T-cell (primary cell): Measurements from ENCODE around the gene RHOH. TPM values are rescaled to one million over a fixed set of nuclear protein-coding genes. Genes with fewer than 3 reads are reported as not detected.
A peak's percentile ranks its signal among the peaks of the same experiment; 100 is the strongest.

Experiments used
- ATAC-seq, 4 experiments: fragments of 200-7000 bp in 3 of 4; fragments of 150-1000 bp in 1 of 4; cut with Tn5 transposase; replicated peaks in 1 of 4; 1 replicate in 3 of 4; 2 replicates in 1 of 4; pipeline ENCODE4 v1.10.0; 2021; ENCODE audit warnings: moderate library complexity in 3 of 4, mild to moderate bottlenecking in 2 of 4, moderate number of reproducible peaks in 1 of 4
- CTCF ChIA-PET, 2 donors: fragments of 300-600 bp; sonication (Branson Sonifier 250); formaldehyde crosslinking; loops; one replicate each; lab custom pipeline; 2022; ENCODE audit warnings: antibody characterized with exemption in 2 of 2; lab: Charles Lee
- POLR2A ChIA-PET, 2 donors: fragments of 300-600 bp; sonication (Branson Sonifier 250); formaldehyde crosslinking; loops; one replicate each; lab custom pipeline; 2022; ENCODE audit warnings: antibody characterized with exemption in 2 of 2; lab: Charles Lee
- DNase-seq, 35 experiments: peaks; one replicate each; pipeline versions ENCODE4 v3.0.0 to v3.0.0-alpha.2; 2013 to 2023
- H3K27ac ChIP-seq: one replicate; pipeline ENCODE4 v1.5.1; 2013; ENCODE audit warnings: low read length
- H3K27me3 ChIP-seq, 2 experiments: replicated peaks in 1 of 2; 1 replicate in 1 of 2; 2 replicates in 1 of 2; pipeline versions ENCODE4 v1.6.1 to v1.7.0; 2013; ENCODE audit warnings: low read length in 1 of 2, mixed read lengths in 1 of 2; ENCODE audit not compliant: control insufficient read depth in 2 of 2, insufficient read depth in 2 of 2; ENCODE audit errors: extremely low read depth in 1 of 2
- H3K36me3 ChIP-seq, 2 donors: 1 replicate in 1 of 2; 2 replicates in 1 of 2; pipeline versions ENCODE4 v1.6.1 to v1.7.0; 2013; ENCODE audit warnings: low read length in 1 of 2; ENCODE audit not compliant: control insufficient read depth in 2 of 2, insufficient read depth in 1 of 2; ENCODE audit errors: extremely low read depth in 1 of 2
- H3K4me1 ChIP-seq, 2 experiments: 1 replicate in 1 of 2; 2 replicates in 1 of 2; pipeline versions ENCODE4 v1.6.1 to v1.7.0; 2013; ENCODE audit warnings: low read length in 2 of 2, mixed read lengths in 1 of 2; ENCODE audit not compliant: insufficient read depth in 2 of 2, control insufficient read depth in 1 of 2; ENCODE audit errors: extremely low read depth in 1 of 2
- H3K4me3 ChIP-seq, 2 donors: 1 replicate in 1 of 2; 2 replicates in 1 of 2; pipeline versions ENCODE4 v1.5.1 to v1.7.0; 2013; ENCODE audit warnings: mild to moderate bottlenecking in 2 of 2, low read length in 1 of 2, moderate library complexity in 1 of 2; ENCODE audit not compliant: control insufficient read depth in 1 of 2; ENCODE audit errors: extremely low read depth in 1 of 2
- H3K9me3 ChIP-seq: 2 replicates; pipeline ENCODE4 v1.7.0; 2013
- H3K27ac Mint-ChIP-seq, 2 donors: one replicate each; pipeline ENCODE4 v1.8.0; 2020 to 2021; ENCODE audit warnings: mild to moderate bottlenecking in 2 of 2, mixed read lengths in 2 of 2
- H3K27me3 Mint-ChIP-seq, 2 donors: one replicate each; pipeline ENCODE4 v1.8.0; 2021 to 2022; ENCODE audit warnings: mixed read lengths in 2 of 2
- H3K36me3 Mint-ChIP-seq: one replicate; pipeline ENCODE4 v1.8.0; 2021; ENCODE audit warnings: mixed read lengths
- H3K4me1 Mint-ChIP-seq, 3 donors: one replicate each; pipeline ENCODE4 v1.8.0; 2020 to 2022; ENCODE audit warnings: mixed read lengths in 3 of 3, mild to moderate bottlenecking in 1 of 3
- H3K4me3 Mint-ChIP-seq, 3 donors: one replicate each; pipeline ENCODE4 v1.8.0; 2020 to 2022; ENCODE audit warnings: mild to moderate bottlenecking in 3 of 3, mixed read lengths in 3 of 3, moderate library complexity in 3 of 3
- H3K9me3 Mint-ChIP-seq, 3 donors: one replicate each; pipeline ENCODE4 v1.8.0; 2020 to 2022; ENCODE audit warnings: mixed read lengths in 3 of 3
- WGBS: methylation state at CpG from one replicate; pipeline ENCODE4 v1.1.5; 2013; ENCODE audit warnings: missing lambda C conversion rate; ENCODE audit not compliant: insufficient coverage; 5-methylcytosine and 5-hydroxymethylcytosine counted together
- total RNA-seq, 35 experiments: library from RNA in 6 of 35; stranded (reverse) in 6 of 35; fragments of 120-200 nt in 1 of 35; gene quantifications; one replicate each; pipeline versions ENCODE4 v1.2.1 to v1.2.4 and lab custom pipeline; 2013 to 2026

Gene RHOH
- total RNA-seq, 5 donors from 2014 or later (not counting 1 experiment from before 2014, with no cell fraction given): 174 to 436 (median 216) TPM

- H3K36me3 Mint-ChIP-seq: peaks cover 44% of the 10 kb centered on the region
- Histone ChIP-seq H3K4me3 (peak overlapping the region; percentile 87 to 96), H3K27ac (peak overlapping the region; percentile 99), H3K4me1 (peaks cover 27 to 46% of the 10 kb centered on the region in 2 experiments), H3K9me3 (no peaks in the 10 kb centered on the region), H3K36me3 (peaks cover 0 to 14% of the 10 kb centered on the region in 2 donors), H3K27me3 (no peaks in the 10 kb centered on the region)
- no peaks in the 10 kb centered on the region for H3K9me3 Mint-ChIP-seq
- H3K4me1 Mint-ChIP-seq: peaks cover 39 to 58% (median 52%) of the 10 kb centered on the region in 3 donors
- WGBS: no CpG with 5 or more reads among the region's 6 CpGs
- CTCF ChIA-PET: interaction anchor here (1.1 to 1.9 kb wide), 9 partner anchors 9 to 126 kb away, joined by 3 to 6 read pairs (median 6); no protein-coding TSS in a partner anchor
- peak overlapping the region; percentile 96 to 99 (median 98) for H3K4me3 Mint-ChIP-seq
- POLR2A ChIA-PET: interaction anchor here (0.6 to 4.4 kb wide), 19 partner anchors 8 to 143 kb away, joined by 3 to 47 read pairs (median 5); partner anchors contain the start of gene N4BP2 (in 1 of the 2)
- H3K27me3 Mint-ChIP-seq: no peaks in the 10 kb centered on the region
- peak overlapping the region; percentile 95 to 96 for H3K27ac Mint-ChIP-seq
- ATAC-seq (no peak), DNase-seq (peak in 19 of 35 experiments; percentile 21 to 59 (median 43))
These were observed 2.4 kb downstream of the RHOH start for GRCh38 chr4:40199179-40199670.

- Histone ChIP-seq H3K4me1 (peaks cover 33 to 48% of the 10 kb centered on the region in 2 experiments), H3K27ac (peak overlapping the region; percentile 99), H3K36me3 (peaks cover 0 to 14% of the 10 kb centered on the region in 2 donors), H3K4me3 (peak overlapping the region; percentile 87 to 96), H3K9me3 (no peaks in the 10 kb centered on the region), H3K27me3 (no peaks in the 10 kb centered on the region)
- ATAC-seq (peak; percentile 16 to 43 (median 35)), DNase-seq (peak in 24 of 35 experiments; percentile 39 to 78 (median 49))
- POLR2A ChIA-PET: interaction anchor here (0.6 to 4.4 kb wide), 31 partner anchors 7 to 144 kb away, joined by 3 to 47 read pairs (median 5); partner anchors contain the start of gene N4BP2 (in 1 of the 2)
- peak overlapping the region; percentile 96 to 99 (median 98) for H3K4me3 Mint-ChIP-seq
- 0% methylated on average over 1 of the region's 15 CpGs for WGBS
- no peaks in the 10 kb centered on the region for H3K27me3 Mint-ChIP-seq
- peaks cover 52% of the 10 kb centered on the region for H3K36me3 Mint-ChIP-seq
- H3K27ac Mint-ChIP-seq: peak overlapping the region; percentile 95 to 96
- H3K4me1 Mint-ChIP-seq: peaks cover 40 to 58% (median 52%) of the 10 kb centered on the region in 3 donors
- CTCF ChIA-PET: interaction anchor here (0.5 to 1.9 kb wide), 15 partner anchors 14 to 732 kb away, joined by 3 to 6 read pairs (median 5); no protein-coding TSS in a partner anchor
- H3K9me3 Mint-ChIP-seq: no peaks in the 10 kb centered on the region
These were observed 3.4 kb downstream of the RHOH start for GRCh38 chr4:40199999-40200874.

GRCh38 chr4:40200875-40201801 is 4.3 kb downstream of the RHOH start:
- DNase-seq (peak in 1 of 35 experiments; percentile 48), ATAC-seq (peak; percentile 7 to 18 (median 10))

GRCh38 chr4:40201898-40202297 is 5.1 kb downstream of the RHOH start:
- Mint-ChIP-seq H3K4me1 (peaks cover 36 to 56% (median 52%) of the 10 kb centered on the region in 3 donors), H3K36me3 (peaks cover 62% of the 10 kb centered on the region), H3K27ac (peak overlapping the region; percentile 96 to 99), H3K27me3 (no peaks in the 10 kb centered on the region), H3K4me3 (peak overlapping the region; percentile 96 to 99 (median 98)), H3K9me3 (no peaks in the 10 kb centered on the region)
- ChIA-PET CTCF (interaction anchor here (0.6 to 1.0 kb wide), 3 partner anchors 25 to 123 kb away, joined by 3 to 7 read pairs (median 5); no protein-coding TSS in a partner anchor), POLR2A (interaction anchor here (0.6 to 1.0 kb wide), 6 partner anchors 9 to 843 kb away, joined by 4 to 10 read pairs (median 7); no protein-coding TSS in a partner anchor)
- Histone ChIP-seq H3K36me3 (peaks cover 0 to 19% of the 10 kb centered on the region in 2 donors), H3K4me1 (peaks cover 33 to 42% of the 10 kb centered on the region in 2 experiments), H3K4me3 (peak overlapping the region; percentile 87 to 96), H3K27ac (peak overlapping the region; percentile 99), H3K9me3 (no peaks in the 10 kb centered on the region), H3K27me3 (no peaks in the 10 kb centered on the region)
- DNase-seq (no peak), ATAC-seq (no peak)
- WGBS: 30% methylated on average over 2 of the region's 4 CpGs

More at GRCh38 chr4:40200875-40201801, 4.3 kb downstream of the RHOH start:
- H3K27ac Mint-ChIP-seq: peak overlapping the region; percentile 95 to 96
- Histone ChIP-seq H3K36me3 (peaks cover 0 to 18% of the 10 kb centered on the region in 2 donors), H3K4me3 (peak overlapping the region; percentile 87 to 96), H3K9me3 (no peaks in the 10 kb centered on the region), H3K27me3 (no peaks in the 10 kb centered on the region), H3K4me1 (peaks cover 33 to 45% of the 10 kb centered on the region in 2 experiments), H3K27ac (peak overlapping the region; percentile 99)
- H3K4me3 Mint-ChIP-seq: peak overlapping the region; percentile 96 to 99 (median 98)
- 0% methylated on average over 1 of the region's 13 CpGs for WGBS
- H3K27me3 Mint-ChIP-seq: no peaks in the 10 kb centered on the region
- peaks cover 39 to 58% (median 52%) of the 10 kb centered on the region in 3 donors for H3K4me1 Mint-ChIP-seq
- ChIA-PET POLR2A (interaction anchor here (0.7 to 4.4 kb wide), 8 partner anchors 6 to 110 kb away, joined by 3 to 47 read pairs (median 11); no protein-coding TSS in a partner anchor), CTCF (interaction anchor here (0.6 to 1.9 kb wide), 8 partner anchors 21 to 124 kb away, joined by 3 to 6 read pairs (median 4); no protein-coding TSS in a partner anchor)
- H3K9me3 Mint-ChIP-seq: no peaks in the 10 kb centered on the region
- peaks cover 60% of the 10 kb centered on the region for H3K36me3 Mint-ChIP-seq

- Histone ChIP-seq H3K27me3 (no peaks in the 10 kb centered on the region), H3K36me3 (peaks cover 0 to 19% of the 10 kb centered on the region in 2 donors), H3K4me1 (peaks cover 38 to 46% of the 10 kb centered on the region in 2 experiments), H3K27ac (peak overlapping the region; percentile 99), H3K4me3 (peak overlapping the region; percentile 87 to 96), H3K9me3 (no peaks in the 10 kb centered on the region)
- Mint-ChIP-seq H3K27ac (peak overlapping the region; percentile 96 to 99), H3K9me3 (no peaks in the 10 kb centered on the region), H3K27me3 (no peaks in the 10 kb centered on the region), H3K4me3 (peak overlapping the region; percentile 96 to 99 (median 98)), H3K4me1 (peaks cover 42 to 60% (median 57%) of the 10 kb centered on the region in 3 donors), H3K36me3 (peaks cover 66% of the 10 kb centered on the region)
- POLR2A ChIA-PET: interaction anchor here (0.6 to 1.0 kb wide), 6 partner anchors 9 to 843 kb away, joined by 4 to 10 read pairs (median 7); no protein-coding TSS in a partner anchor
- CTCF ChIA-PET: interaction anchor here in 1 of 2 donors (0.5 to 1.0 kb wide), 4 partner anchors 12 to 123 kb away, joined by 3 to 7 read pairs (median 4); no protein-coding TSS in a partner anchor
- 0% methylated on average over 1 of the region's 3 CpGs for WGBS
- DNase-seq: peak in 1 of 35 experiments; percentile 37
- ATAC-seq: no peak
These were observed 5.6 kb downstream of the RHOH start for GRCh38 chr4:40202474-40202873.
